Mammary epithelial cell (primary cell): ENCODE results near the gene FRS2.

Experiments
- CTCF ChIP-seq, 2 donors: IDR thresholded peaks in 1 of 2; conservative IDR thresholded peaks in 1 of 2; 2 replicates each; pipeline ENCODE4 v1.5.1; 2011 to 2012; ENCODE audit warnings: inconsistent platforms in 2 of 2, low read length in 2 of 2, mild to moderate bottlenecking in 2 of 2, control low read depth in 1 of 2, low read depth in 1 of 2; ENCODE audit not compliant: insufficient read depth in 1 of 2; ENCODE audit errors: extremely low read depth in 1 of 2
- EZH2 ChIP-seq: IDR thresholded peaks from 2 replicates; pipeline ENCODE4 v1.6.1; 2012; ENCODE audit warnings: low read length, inconsistent platforms, borderline replicate concordance

- TF ChIP-seq CTCF (conservative IDR thresholded peaks at IDR 0.05 in 1 of 2, IDR thresholded peaks at IDR 0.05 in 1 of 2; ENCODE audit: extremely low read depth in 1 of 2, insufficient read depth in 1 of 2, low read depth in 1 of 2, low read length in 2 of 2) (peak in 1 of 2 donors; percentile 32), EZH2 (no peak)
These were observed 113.0 kb downstream of the FRS2 start for GRCh38 chr12:69583203-69583602.
